Activated B cell treated with CpG ODN at 0.5 μM for 24 hours (primary cell): ENCODE measurements around the gene ZFP62. TPM values are rescaled to one million over a fixed set of nuclear protein-coding genes. Genes with fewer than 3 reads are reported as not detected.
A peak's percentile ranks its signal among the peaks of the same experiment; 100 is the strongest.

Experiments
- ATAC-seq: fragments of 200-7000 bp; cut with Tn5 transposase; one replicate; pipeline ENCODE4 v1.10.0; 2021; ENCODE audit warnings: low read depth, mild to moderate bottlenecking, moderate library complexity
- CTCF ChIA-PET: fragments of 350-600 bp; sonication (Branson Sonifier 250); formaldehyde crosslinking; loops from one replicate; lab custom pipeline; 2021; ENCODE audit warnings: antibody characterized with exemption; lab: Charles Lee
- POLR2A ChIA-PET: fragments of 350-600 bp; sonication (Branson Sonifier 250); formaldehyde crosslinking; loops from one replicate; lab custom pipeline; 2021; ENCODE audit warnings: antibody characterized with exemption; lab: Charles Lee
- DNase-seq: peaks from one replicate; pipeline ENCODE4 v3.0.0; 2022
- H3K27ac Mint-ChIP-seq: one replicate; pipeline ENCODE4 v1.8.0; 2020; ENCODE audit warnings: mixed read lengths
- H3K27me3 Mint-ChIP-seq: one replicate; pipeline ENCODE4 v1.8.0; 2021; ENCODE audit warnings: mixed read lengths
- H3K36me3 Mint-ChIP-seq: one replicate; pipeline ENCODE4 v1.8.0; 2021; ENCODE audit warnings: low read depth, mixed read lengths
- H3K4me1 Mint-ChIP-seq: one replicate; pipeline ENCODE4 v1.8.0; 2021; ENCODE audit warnings: mixed read lengths
- H3K4me3 Mint-ChIP-seq: one replicate; pipeline ENCODE4 v1.8.0; 2020; ENCODE audit warnings: mild to moderate bottlenecking, mixed read lengths
- H3K9me3 Mint-ChIP-seq: one replicate; pipeline ENCODE4 v1.8.0; 2020; ENCODE audit warnings: mixed read lengths
- intact Hi-C: fragments of 100-400 bp; cut with micrococcal nuclease; formaldehyde crosslinking; loops from one replicate; pipeline ENCODE4 v1.15.1; 2024
- total RNA-seq: library from RNA; stranded (reverse); gene quantifications from 2 replicates; pipeline ENCODE4 v1.2.3, GENCODE V29; 2022
- TF ChIP-seq, protein P1 (sequence below): fragments of 200-600 bp; IDR thresholded peaks from one replicate; pipeline ENCODE4 v1.8.0; 2022; ENCODE audit warnings: antibody characterized with exemption, mild to moderate bottlenecking

ZFP62 gene
- total RNA-seq, 1 donor from 2014 or later, result 45.6 TPM

DNA sequence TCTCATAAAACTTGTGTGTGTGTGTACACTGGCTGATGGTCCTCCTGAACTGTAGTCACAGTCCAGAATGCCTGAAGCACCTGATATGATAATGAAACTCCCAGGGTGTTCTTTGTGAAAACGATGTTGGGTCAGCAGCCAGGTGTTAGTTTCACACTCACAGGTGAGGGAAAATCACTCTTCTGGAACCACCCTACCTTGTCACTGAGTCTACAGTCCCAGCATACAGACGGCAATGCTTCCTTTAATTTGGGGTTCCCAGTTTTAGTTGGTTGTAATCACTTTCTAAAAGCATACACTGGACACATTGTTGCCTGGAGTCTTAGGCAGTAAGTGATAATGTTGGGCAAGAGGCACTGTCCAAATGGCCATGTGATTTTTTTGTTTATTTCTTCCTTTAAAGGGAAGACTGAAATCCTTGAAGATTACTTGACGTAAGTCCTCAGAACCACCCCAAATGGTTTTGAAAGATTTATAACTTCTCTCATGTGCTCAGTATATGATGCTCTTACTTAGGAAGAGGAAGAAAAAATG, 40.2 kb downstream of the ZFP62 start:
- Mint-ChIP-seq H3K4me3 (peak overlapping the region; percentile 52), H3K9me3 (no peaks in the 10 kb centered on the region), H3K27me3 (no peaks in the 10 kb centered on the region), H3K36me3 (no peaks in the 10 kb centered on the region), H3K27ac (peak overlapping the region; percentile 79), H3K4me1 (peaks cover 46% of the 10 kb centered on the region)
- CTCF ChIA-PET, result interaction anchor here (1.3 kb wide), 1 partner anchor 7 kb away, joined by 3 read pairs; no protein-coding TSS in a partner anchor
- intact Hi-C loops, result no loop called here
- TF ChIP-seq, protein P1, sequence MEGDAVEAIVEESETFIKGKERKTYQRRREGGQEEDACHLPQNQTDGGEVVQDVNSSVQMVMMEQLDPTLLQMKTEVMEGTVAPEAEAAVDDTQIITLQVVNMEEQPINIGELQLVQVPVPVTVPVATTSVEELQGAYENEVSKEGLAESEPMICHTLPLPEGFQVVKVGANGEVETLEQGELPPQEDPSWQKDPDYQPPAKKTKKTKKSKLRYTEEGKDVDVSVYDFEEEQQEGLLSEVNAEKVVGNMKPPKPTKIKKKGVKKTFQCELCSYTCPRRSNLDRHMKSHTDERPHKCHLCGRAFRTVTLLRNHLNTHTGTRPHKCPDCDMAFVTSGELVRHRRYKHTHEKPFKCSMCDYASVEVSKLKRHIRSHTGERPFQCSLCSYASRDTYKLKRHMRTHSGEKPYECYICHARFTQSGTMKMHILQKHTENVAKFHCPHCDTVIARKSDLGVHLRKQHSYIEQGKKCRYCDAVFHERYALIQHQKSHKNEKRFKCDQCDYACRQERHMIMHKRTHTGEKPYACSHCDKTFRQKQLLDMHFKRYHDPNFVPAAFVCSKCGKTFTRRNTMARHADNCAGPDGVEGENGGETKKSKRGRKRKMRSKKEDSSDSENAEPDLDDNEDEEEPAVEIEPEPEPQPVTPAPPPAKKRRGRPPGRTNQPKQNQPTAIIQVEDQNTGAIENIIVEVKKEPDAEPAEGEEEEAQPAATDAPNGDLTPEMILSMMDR, result no peak
- POLR2A ChIA-PET, result interaction anchor here (0.6 to 1.4 kb wide), 7 partner anchors 8 to 39 kb away, joined by 3 to 19 read pairs (median 3); no protein-coding TSS in a partner anchor
- ATAC-seq, result peak; percentile 49
- no peak for DNase-seq

DNA sequence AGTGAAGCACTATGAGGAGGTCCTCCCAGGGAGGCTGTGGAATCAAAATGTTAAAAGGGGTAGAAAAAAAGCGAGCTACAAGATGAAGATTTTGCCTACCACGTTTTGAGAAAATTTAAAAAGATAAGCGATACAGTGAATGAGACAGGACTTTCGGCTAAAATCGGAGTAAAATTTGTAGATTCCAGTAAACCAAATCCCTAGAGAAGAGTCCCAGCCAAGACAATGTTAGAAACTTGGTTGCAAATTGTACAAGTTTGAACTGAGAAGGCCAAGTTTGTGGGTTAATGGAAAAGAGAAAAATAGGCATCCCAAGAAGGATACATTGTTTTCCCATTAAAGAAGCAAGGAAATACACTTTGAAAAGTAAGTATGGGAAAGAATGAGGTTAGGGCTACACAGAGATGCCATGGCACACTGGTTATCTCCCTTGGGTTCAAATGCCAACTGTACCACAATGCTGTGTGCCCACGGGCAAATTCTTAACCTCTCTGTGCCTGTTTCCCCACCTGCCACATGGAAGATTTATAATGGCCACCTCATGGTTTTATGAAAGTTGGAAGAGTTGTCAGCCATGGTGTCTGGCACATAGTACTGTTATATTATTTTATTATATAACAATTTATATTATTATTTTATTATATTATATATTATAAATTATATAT, 42.3 kb downstream of the ZFP62 start:
- no peak overlapping the region for H3K4me3 Mint-ChIP-seq
- no peaks in the 10 kb centered on the region for H3K9me3 Mint-ChIP-seq
- DNase-seq, result no peak
- ChIA-PET CTCF (interaction anchor here (1.3 kb wide), 1 partner anchor 11 kb away, joined by 3 read pairs; no protein-coding TSS in a partner anchor), POLR2A (interaction anchor here (1.4 to 3.9 kb wide), 2 partner anchors 12 to 13 kb away, joined by 7 to 52 read pairs; no protein-coding TSS in a partner anchor)
- ATAC-seq, result no peak
- TF ChIP-seq, protein P1, result no peak
- H3K27ac Mint-ChIP-seq, result no peak overlapping the region
- H3K36me3 Mint-ChIP-seq, result no peaks in the 10 kb centered on the region
- no peaks in the 10 kb centered on the region for H3K27me3 Mint-ChIP-seq
- intact Hi-C loops, result no loop called here
- peaks cover 60% of the 10 kb centered on the region for H3K4me1 Mint-ChIP-seq

DNA sequence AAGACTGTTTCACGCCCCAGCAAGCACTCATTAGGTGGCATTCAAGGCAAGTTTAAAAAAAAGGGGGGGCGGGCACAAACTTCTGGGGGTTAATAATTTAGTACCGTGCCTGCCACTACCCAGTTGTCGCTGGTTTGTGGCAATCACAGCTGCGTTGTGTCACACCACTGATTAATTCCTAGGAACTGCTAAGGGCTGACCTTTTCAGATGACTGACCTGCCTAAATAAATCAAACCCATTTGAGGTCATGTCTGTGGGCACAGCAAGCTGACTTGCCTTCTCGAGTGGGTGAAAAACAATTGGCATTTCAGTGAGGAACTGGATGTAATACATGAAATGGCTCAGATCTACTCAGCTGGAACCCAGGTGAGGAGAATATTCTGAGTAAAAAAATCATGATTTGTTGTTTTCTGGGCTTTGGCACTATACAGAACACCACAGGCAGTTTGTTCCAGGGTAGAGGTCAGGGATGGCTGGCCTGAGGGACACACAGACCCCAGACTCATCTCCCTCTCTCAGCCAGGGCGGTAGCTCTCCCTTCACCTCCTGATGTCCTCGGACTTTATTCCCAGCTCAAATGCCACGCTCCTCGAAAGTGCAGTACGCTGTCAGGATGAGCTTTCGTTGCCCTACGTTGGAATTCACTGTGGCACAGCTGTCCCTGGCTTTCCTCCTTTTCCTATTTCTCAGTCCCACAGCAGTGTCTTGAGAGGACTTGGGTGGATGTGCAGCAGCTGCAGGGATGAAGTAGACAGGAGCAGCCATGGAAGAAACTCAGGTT, 43.0 kb downstream of the ZFP62 start:
- Mint-ChIP-seq H3K4me1 (peaks cover 67% of the 10 kb centered on the region), H3K36me3 (no peaks in the 10 kb centered on the region), H3K27me3 (no peaks in the 10 kb centered on the region), H3K4me3 (peak overlapping the region; percentile 19), H3K9me3 (no peaks in the 10 kb centered on the region), H3K27ac (peak overlapping the region; percentile 67)
- DNase-seq (no peak), ATAC-seq (no peak)
- TF ChIP-seq, protein P1, result no peak
- ChIA-PET CTCF (interaction anchor here (1.3 kb wide), 1 partner anchor 12 kb away, joined by 3 read pairs; no protein-coding TSS in a partner anchor), POLR2A (interaction anchor here (0.6 to 3.9 kb wide), 5 partner anchors 12 to 42 kb away, joined by 3 to 52 read pairs (median 4); no protein-coding TSS in a partner anchor)
- intact Hi-C loops, result no loop called here

DNA sequence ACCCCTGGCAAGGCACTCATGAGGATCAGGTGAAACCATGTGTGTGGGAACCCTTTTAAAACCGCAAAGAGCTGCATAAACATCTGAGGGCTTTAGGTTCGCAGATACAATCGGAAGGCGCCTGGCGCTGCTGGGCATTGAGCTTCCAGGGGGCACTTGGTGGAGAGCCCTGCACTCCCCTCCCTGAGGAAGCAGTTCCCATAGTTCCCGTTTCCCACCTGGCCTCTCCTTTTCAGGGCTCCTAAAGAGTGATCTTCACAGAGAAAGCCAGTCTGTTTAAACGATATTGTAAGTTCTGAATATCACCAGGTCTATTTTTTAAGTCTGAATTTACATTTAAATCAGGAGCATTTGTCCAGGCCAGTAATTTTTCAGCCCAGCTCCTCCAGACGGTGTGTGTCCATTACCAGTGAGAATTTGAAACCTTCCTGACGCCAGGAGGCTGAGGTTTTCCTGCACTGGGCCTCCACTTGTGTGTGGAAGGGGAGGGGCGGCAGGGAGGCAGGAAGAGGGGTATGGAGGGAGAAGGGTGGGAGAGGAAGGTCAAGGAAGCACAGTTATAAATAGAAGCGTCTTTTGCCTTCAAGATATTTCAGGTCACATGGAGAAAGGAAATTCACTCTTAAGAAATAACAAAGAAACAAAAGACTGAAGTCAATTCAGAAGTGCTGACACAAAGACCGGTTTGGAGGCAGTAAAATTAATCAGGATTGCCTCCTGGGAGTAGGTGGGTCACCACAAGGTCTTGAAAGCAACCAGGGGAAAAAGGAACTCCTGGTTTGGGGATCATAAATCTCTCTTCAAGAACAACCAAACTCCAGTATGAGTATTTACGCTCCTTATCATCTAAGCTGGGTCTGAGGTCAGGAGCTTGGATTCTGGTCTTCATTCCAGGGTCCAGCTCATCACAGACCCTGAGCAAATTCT, 44.2 kb downstream of the ZFP62 start:
- H3K4me1 Mint-ChIP-seq, result peaks cover 72% of the 10 kb centered on the region
- ATAC-seq (peak; percentile 33), DNase-seq (no peak)
- ChIA-PET CTCF (interaction anchor here (1.3 kb wide), 1 partner anchor 13 kb away, joined by 3 read pairs; no protein-coding TSS in a partner anchor), POLR2A (interaction anchor here (1.8 to 3.9 kb wide), 2 partner anchors 9 to 15 kb away, joined by 4 to 52 read pairs; no protein-coding TSS in a partner anchor)
- no peaks in the 10 kb centered on the region for H3K9me3 Mint-ChIP-seq
- TF ChIP-seq, protein P1, result no peak
- peak overlapping the region; percentile 12 for H3K4me3 Mint-ChIP-seq
- H3K27me3 Mint-ChIP-seq, result no peaks in the 10 kb centered on the region
- intact Hi-C loops, result no loop called here
- no peaks in the 10 kb centered on the region for H3K36me3 Mint-ChIP-seq
- peak overlapping the region; percentile 25 for H3K27ac Mint-ChIP-seq
